ENCODE data around the gene ZNF234. TPM values are rescaled to one million over a fixed set of nuclear protein-coding genes. Genes with fewer than 3 reads are reported as not detected.

ZNF234 gene
- total RNA-seq, 1 experiment from 2014 or later: 7.5 TPM

- no peak for TF ChIP-seq CTCF (IDR thresholded peaks at IDR 0.05)
- TF ChIP-seq, protein P1, sequence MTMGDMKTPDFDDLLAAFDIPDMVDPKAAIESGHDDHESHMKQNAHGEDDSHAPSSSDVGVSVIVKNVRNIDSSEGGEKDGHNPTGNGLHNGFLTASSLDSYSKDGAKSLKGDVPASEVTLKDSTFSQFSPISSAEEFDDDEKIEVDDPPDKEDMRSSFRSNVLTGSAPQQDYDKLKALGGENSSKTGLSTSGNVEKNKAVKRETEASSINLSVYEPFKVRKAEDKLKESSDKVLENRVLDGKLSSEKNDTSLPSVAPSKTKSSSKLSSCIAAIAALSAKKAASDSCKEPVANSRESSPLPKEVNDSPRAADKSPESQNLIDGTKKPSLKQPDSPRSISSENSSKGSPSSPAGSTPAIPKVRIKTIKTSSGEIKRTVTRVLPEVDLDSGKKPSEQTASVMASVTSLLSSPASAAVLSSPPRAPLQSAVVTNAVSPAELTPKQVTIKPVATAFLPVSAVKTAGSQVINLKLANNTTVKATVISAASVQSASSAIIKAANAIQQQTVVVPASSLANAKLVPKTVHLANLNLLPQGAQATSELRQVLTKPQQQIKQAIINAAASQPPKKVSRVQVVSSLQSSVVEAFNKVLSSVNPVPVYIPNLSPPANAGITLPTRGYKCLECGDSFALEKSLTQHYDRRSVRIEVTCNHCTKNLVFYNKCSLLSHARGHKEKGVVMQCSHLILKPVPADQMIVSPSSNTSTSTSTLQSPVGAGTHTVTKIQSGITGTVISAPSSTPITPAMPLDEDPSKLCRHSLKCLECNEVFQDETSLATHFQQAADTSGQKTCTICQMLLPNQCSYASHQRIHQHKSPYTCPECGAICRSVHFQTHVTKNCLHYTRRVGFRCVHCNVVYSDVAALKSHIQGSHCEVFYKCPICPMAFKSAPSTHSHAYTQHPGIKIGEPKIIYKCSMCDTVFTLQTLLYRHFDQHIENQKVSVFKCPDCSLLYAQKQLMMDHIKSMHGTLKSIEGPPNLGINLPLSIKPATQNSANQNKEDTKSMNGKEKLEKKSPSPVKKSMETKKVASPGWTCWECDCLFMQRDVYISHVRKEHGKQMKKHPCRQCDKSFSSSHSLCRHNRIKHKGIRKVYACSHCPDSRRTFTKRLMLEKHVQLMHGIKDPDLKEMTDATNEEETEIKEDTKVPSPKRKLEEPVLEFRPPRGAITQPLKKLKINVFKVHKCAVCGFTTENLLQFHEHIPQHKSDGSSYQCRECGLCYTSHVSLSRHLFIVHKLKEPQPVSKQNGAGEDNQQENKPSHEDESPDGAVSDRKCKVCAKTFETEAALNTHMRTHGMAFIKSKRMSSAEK (CRISPR knock-in tag; IDR thresholded peaks at IDR 0.05; ENCODE audit: borderline replicate concordance): no peak
- no peak for TF ChIP-seq HMGXB4 (CRISPR knock-in tag; IDR thresholded peaks at IDR 0.05)
Measured at GRCh38 chr19:44176590-44176989, 35.2 kb downstream of the ZNF234 start (continued).

- DNase-seq (ENCODE audit: low spot score): no peak
- no peak for ATAC-seq
- no peaks in the 10 kb centered on the region for H3K4me1 Mint-ChIP-seq
- peaks cover 24% of the 10 kb centered on the region for H3K27me3 Mint-ChIP-seq (ENCODE audit: low read depth)
- H3K9me3 Mint-ChIP-seq: peaks cover 63% of the 10 kb centered on the region
- no peak overlapping the region for H3K4me3 Mint-ChIP-seq
- H3K27ac Mint-ChIP-seq: no peak overlapping the region
- peaks cover 24% of the 10 kb centered on the region for H3K36me3 Mint-ChIP-seq
- ChIA-PET POLR2A (no interaction called here), CTCF (no interaction called here)
- no peak for TF ChIP-seq FOXP1 (CRISPR knock-in tag; IDR thresholded peaks at IDR 0.05; ENCODE audit: borderline replicate concordance)
- TF ChIP-seq NR3C1 (CRISPR knock-in tag; conservative IDR thresholded peaks at IDR 0.05; ENCODE audit: low read depth): no peak
- TF ChIP-seq OVOL2 (CRISPR knock-in tag; IDR thresholded peaks at IDR 0.05; ENCODE audit: borderline replicate concordance): no peak
- TF ChIP-seq, protein P1 (CRISPR knock-in tag; IDR thresholded peaks at IDR 0.05; ENCODE audit: borderline replicate concordance): no peak
- TF ChIP-seq ZMAT4 (CRISPR knock-in tag; IDR thresholded peaks at IDR 0.05): no peak
- no peak for TF ChIP-seq RELA (CRISPR knock-in tag; IDR thresholded peaks at IDR 0.05; ENCODE audit: borderline replicate concordance)
- TF ChIP-seq NR2C2 (CRISPR knock-in tag; IDR thresholded peaks at IDR 0.05): no peak
- TF ChIP-seq ZNF396 (CRISPR knock-in tag; IDR thresholded peaks at IDR 0.05; ENCODE audit: borderline replicate concordance): no peak
- TF ChIP-seq CREM (CRISPR knock-in tag; IDR thresholded peaks at IDR 0.05): no peak
- TF ChIP-seq, protein P2, sequence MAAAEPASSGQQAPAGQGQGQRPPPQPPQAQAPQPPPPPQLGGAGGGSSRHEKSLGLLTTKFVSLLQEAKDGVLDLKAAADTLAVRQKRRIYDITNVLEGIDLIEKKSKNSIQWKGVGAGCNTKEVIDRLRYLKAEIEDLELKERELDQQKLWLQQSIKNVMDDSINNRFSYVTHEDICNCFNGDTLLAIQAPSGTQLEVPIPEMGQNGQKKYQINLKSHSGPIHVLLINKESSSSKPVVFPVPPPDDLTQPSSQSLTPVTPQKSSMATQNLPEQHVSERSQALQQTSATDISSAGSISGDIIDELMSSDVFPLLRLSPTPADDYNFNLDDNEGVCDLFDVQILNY (CRISPR knock-in tag; IDR thresholded peaks at IDR 0.05): no peak
Measured at GRCh38 chr19:44180968-44181367, 39.6 kb downstream of the ZNF234 start.

Measured in WTC11 (cell line).